Measurements from ENCODE around the gene ZFY.
"Not testable (repeated sequence)": the region's sequence is repeated elsewhere in the genome, so short reads cannot be mapped to it uniquely, and the experiment has no call there.

- TF ChIP-seq, protein P1, sequence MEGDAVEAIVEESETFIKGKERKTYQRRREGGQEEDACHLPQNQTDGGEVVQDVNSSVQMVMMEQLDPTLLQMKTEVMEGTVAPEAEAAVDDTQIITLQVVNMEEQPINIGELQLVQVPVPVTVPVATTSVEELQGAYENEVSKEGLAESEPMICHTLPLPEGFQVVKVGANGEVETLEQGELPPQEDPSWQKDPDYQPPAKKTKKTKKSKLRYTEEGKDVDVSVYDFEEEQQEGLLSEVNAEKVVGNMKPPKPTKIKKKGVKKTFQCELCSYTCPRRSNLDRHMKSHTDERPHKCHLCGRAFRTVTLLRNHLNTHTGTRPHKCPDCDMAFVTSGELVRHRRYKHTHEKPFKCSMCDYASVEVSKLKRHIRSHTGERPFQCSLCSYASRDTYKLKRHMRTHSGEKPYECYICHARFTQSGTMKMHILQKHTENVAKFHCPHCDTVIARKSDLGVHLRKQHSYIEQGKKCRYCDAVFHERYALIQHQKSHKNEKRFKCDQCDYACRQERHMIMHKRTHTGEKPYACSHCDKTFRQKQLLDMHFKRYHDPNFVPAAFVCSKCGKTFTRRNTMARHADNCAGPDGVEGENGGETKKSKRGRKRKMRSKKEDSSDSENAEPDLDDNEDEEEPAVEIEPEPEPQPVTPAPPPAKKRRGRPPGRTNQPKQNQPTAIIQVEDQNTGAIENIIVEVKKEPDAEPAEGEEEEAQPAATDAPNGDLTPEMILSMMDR (IDR thresholded peaks at IDR 0.05; ENCODE audit: poor library complexity): not testable (repeated sequence)
- TF ChIP-seq EZH2phosphoT487 (IDR thresholded peaks at IDR 0.05; ENCODE audit: low read depth, severe bottlenecking, unreplicated experiment): not testable (repeated sequence)
These were observed 70.8 kb downstream of the ZFY start for GRCh38 chrY:3006031-3006430.
